A549 (cell line): ENCODE data around the gene SERPINE2. TPM values are rescaled to one million over a fixed set of nuclear protein-coding genes. Genes with fewer than 3 reads are reported as not detected.

Experiments
- ATAC-seq, 2 experiments: fragments of 200-7000 bp in 1 of 2; fragments of >200 bp in 1 of 2; cut with Nextera tagmentation in 1 of 2; cut with Tn5 transposase in 1 of 2; 3 replicates each; pipeline versions ENCODE4 v1.8.0 to v1.9.1; 2018 to 2020; ENCODE audit warnings: mild to moderate bottlenecking in 1 of 2, moderate library complexity in 1 of 2
- CTCF ChIA-PET: fragments of 300-600 bp; sonication (Branson Sonifier 250); formaldehyde crosslinking; extraction: SDS; loops from one replicate; lab custom pipeline; 2021; ENCODE audit warnings: antibody characterized with exemption, inconsistent platforms; lab: Yijun Ruan, JAX
- POLR2A ChIA-PET: fragments of 350-600 bp; formaldehyde crosslinking; extraction: SDS; loops from one replicate; lab custom pipeline; 2021; ENCODE audit warnings: antibody characterized with exemption, inconsistent platforms; lab: Yijun Ruan, JAX
- DNase-seq, 2 experiments: peaks; one replicate each; pipeline versions ENCODE4 v3.0.0 to v3.0.0-alpha.2; 2011 to 2016; ENCODE audit warnings: low read depth in 1 of 2, low spot score in 1 of 2
- FAIRE-seq: peaks from 2 replicates; lab custom pipeline; 2011; peaks lifted over from hg19 to GRCh38; lab: Jason Lieb, UNC
- H3K27ac ChIP-seq, 2 experiments: fragments of >200 bp; sonication (Bioruptor Twin); formaldehyde crosslinking; 3 replicates each; pipeline ENCODE4 v1.5.1; 2016 to 2017
- H3K4me1 ChIP-seq: fragments of >200 bp; sonication (Bioruptor Twin); formaldehyde crosslinking; 3 replicates; pipeline ENCODE4 v1.6.1; 2016
- H3K4me2 ChIP-seq: fragments of >200 bp; sonication (Bioruptor Twin); formaldehyde crosslinking; 3 replicates; pipeline ENCODE4 v1.6.1; 2016
- H3K4me3 ChIP-seq: fragments of >200 bp; sonication (Bioruptor Twin); formaldehyde crosslinking; 3 replicates; pipeline ENCODE4 v1.5.1; 2016
- H3K9me3 ChIP-seq: fragments of >200 bp; sonication (Bioruptor Twin); formaldehyde crosslinking; 3 replicates; pipeline ENCODE4 v1.6.1; 2016
- CEBPB ChIP-seq, 2 experiments: fragments of >200 bp in 1 of 2; sonication (Bioruptor Twin) in 1 of 2; formaldehyde crosslinking in 1 of 2; IDR thresholded peaks; 2 replicates each; pipeline ENCODE4 v1.6.1; 2012 to 2016
- CHD4 ChIP-seq: fragments of 200-600 bp; sonication (generic); IDR thresholded peaks from 2 replicates; pipeline ENCODE4 v1.6.1; 2016; ENCODE audit warnings: antibody characterized with exemption, mild to moderate bottlenecking, borderline replicate concordance
- ESRRA ChIP-seq: fragments of 150-350 bp; IDR thresholded peaks from 2 replicates; pipeline ENCODE4 v1.6.1; 2014; ENCODE audit warnings: mild to moderate bottlenecking, low read length, borderline replicate concordance
- GATA3 ChIP-seq: IDR thresholded peaks from 2 replicates; pipeline ENCODE4 v1.6.1; 2012; ENCODE audit warnings: borderline replicate concordance
- HOXB13 ChIP-seq: fragments of 250-450 bp; sonication (Bioruptor Pico); IDR thresholded peaks from 2 replicates; pipeline ENCODE4 v1.5.0; 2020; ENCODE audit warnings: low read depth, mild to moderate bottlenecking, moderate library complexity
- JUN ChIP-seq, 2 experiments: fragments of >200 bp; sonication (Bioruptor Twin); formaldehyde crosslinking; IDR thresholded peaks; 2 replicates in 1 of 2; 3 replicates in 1 of 2; pipeline ENCODE4 v1.6.1; 2016 to 2017
- MYC ChIP-seq: IDR thresholded peaks from 2 replicates; pipeline ENCODE4 v1.6.1; 2012; ENCODE audit warnings: mild to moderate bottlenecking, inconsistent platforms, low read length, improper control_type of control experiment, borderline replicate concordance
- NFE2L2 ChIP-seq: fragments of 150-350 bp; conservative IDR thresholded peaks from 2 replicates; pipeline ENCODE4 v1.6.1; 2014; ENCODE audit warnings: low read length
- POLR2A ChIP-seq: IDR thresholded peaks from 2 replicates; pipeline ENCODE4 v1.6.1; 2012; ENCODE audit warnings: mild to moderate bottlenecking, low read length
- RARB ChIP-seq: fragments of 250-450 bp; sonication (Bioruptor Pico); IDR thresholded peaks from 2 replicates; pipeline ENCODE4 v1.8.0; 2021; ENCODE audit warnings: mild to moderate bottlenecking, moderate library complexity
- RFX5 ChIP-seq: fragments of 450-650 bp; IDR thresholded peaks from 2 replicates; pipeline ENCODE4 v1.7.1; 2014; ENCODE audit warnings: antibody characterized with exemption, mild to moderate bottlenecking, moderate library complexity
- RNF2 ChIP-seq: fragments of 200-600 bp; sonication (generic); IDR thresholded peaks from 2 replicates; pipeline ENCODE4 v1.6.1; 2016; ENCODE audit warnings: low read depth, mild to moderate bottlenecking, antibody characterized with exemption, moderate library complexity, borderline replicate concordance
- SREBF2 ChIP-seq: fragments of 450-650 bp; IDR thresholded peaks from 2 replicates; pipeline ENCODE4 v1.6.1; 2014; ENCODE audit warnings: mild to moderate bottlenecking, moderate library complexity
- TFCP2L1 ChIP-seq: fragments of 250-450 bp; sonication (Bioruptor Pico); IDR thresholded peaks from 2 replicates; pipeline ENCODE4 v1.5.0; 2021; ENCODE audit warnings: mild to moderate bottlenecking
- ZFP36 ChIP-seq: fragments of 450-650 bp; IDR thresholded peaks from 2 replicates; pipeline ENCODE4 v1.6.1; 2014; ENCODE audit warnings: borderline replicate concordance; ENCODE audit not compliant: partially characterized antibody
- ZNF302 ChIP-seq: fragments of 250-450 bp; sonication (Bioruptor Pico); IDR thresholded peaks from 2 replicates; pipeline ENCODE4 v1.9.0; 2021; ENCODE audit warnings: inconsistent platforms, mild to moderate bottlenecking, moderate library complexity
- ZSCAN20 ChIP-seq: fragments of 250-450 bp; sonication (Bioruptor Pico); IDR thresholded peaks from 2 replicates; pipeline ENCODE4 v1.8.0; 2022; ENCODE audit warnings: mild to moderate bottlenecking, moderate library complexity
- WGBS: methylation state at CpG from one replicate; pipeline ENCODE4 v1.1.6; 2017; ENCODE audit errors: missing lambda C conversion rate; 5-methylcytosine and 5-hydroxymethylcytosine counted together
- polyA plus RNA-seq, 4 experiments: library from polyadenylated mRNA; depleted of rRNA in 3 of 4; stranded (reverse); fragments of >200 nt; fragmentation: RNase III in 1 of 4; extraction: RNeasy Plus Mini Kit Qiagen cat#74134 plus additional on column Dnase treatment in 1 of 4; gene quantifications; 2 replicates in 3 of 4; 3 replicates in 1 of 4; pipeline ENCODE4 v1.2.3, GENCODE V29; 2011 to 2017
- TF ChIP-seq, protein P1 (sequence below): fragments of 250-450 bp; sonication (Bioruptor Pico); IDR thresholded peaks from 2 replicates; pipeline ENCODE4 v1.5.0; 2021; ENCODE audit warnings: mild to moderate bottlenecking, moderate library complexity, borderline replicate concordance
- TF ChIP-seq, protein P2 (sequence below): fragments of 250-450 bp; sonication (Bioruptor Pico); IDR thresholded peaks from 2 replicates; pipeline ENCODE4 v1.5.0; 2020; ENCODE audit warnings: low read depth, mild to moderate bottlenecking, moderate library complexity
- TF ChIP-seq, protein P3 (sequence below): fragments of >200 bp; sonication (Bioruptor Twin); formaldehyde crosslinking; IDR thresholded peaks from 3 replicates; pipeline ENCODE4 v1.5.1; 2016
- TF ChIP-seq, protein P4 (sequence below): IDR thresholded peaks from 2 replicates; pipeline ENCODE4 v1.6.1; 2012
- TF ChIP-seq, protein P5 (sequence below): fragments of >200 bp; sonication (Bioruptor Twin); formaldehyde crosslinking; IDR thresholded peaks from 3 replicates; pipeline ENCODE4 v1.6.1; 2016

Gene SERPINE2
- polyA plus RNA-seq, 2 of the 4 experiments (the other 2 are of a cell fraction): 58.6 to 88.2 TPM

DNA sequence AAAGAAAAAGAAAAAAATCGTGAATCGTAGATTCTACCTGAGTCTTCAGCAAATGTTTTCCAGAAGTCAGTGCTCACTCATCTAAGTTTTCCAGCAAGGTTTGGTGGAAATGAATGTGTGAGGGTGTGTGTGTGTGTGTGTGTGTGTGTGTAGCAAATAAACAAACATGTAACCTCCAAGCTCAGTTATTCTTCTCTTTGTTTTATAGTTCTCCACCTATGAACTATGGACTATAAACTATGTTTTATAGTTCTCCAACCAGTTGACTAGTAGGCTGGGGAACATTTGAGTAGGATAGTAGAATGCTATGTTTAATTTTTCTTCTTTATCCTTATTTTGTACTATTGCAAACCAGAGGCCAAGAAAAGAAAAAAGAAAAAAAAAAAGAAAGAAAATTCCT is 44.6 kb upstream of the SERPINE2 start:
- Histone ChIP-seq H3K4me3 (no peak overlapping the region), H3K4me2 (no peak overlapping the region), H3K27ac (no peak overlapping the region), H3K9me3 (no peaks in the 10 kb centered on the region)
- CTCF ChIA-PET: interaction anchor here (0.8 kb wide), 1 partner anchor 201 kb away, joined by 4 read pairs; no protein-coding TSS in a partner anchor
- DNase-seq (no peak), FAIRE-seq (no peak)
- TF ChIP-seq, protein P1, sequence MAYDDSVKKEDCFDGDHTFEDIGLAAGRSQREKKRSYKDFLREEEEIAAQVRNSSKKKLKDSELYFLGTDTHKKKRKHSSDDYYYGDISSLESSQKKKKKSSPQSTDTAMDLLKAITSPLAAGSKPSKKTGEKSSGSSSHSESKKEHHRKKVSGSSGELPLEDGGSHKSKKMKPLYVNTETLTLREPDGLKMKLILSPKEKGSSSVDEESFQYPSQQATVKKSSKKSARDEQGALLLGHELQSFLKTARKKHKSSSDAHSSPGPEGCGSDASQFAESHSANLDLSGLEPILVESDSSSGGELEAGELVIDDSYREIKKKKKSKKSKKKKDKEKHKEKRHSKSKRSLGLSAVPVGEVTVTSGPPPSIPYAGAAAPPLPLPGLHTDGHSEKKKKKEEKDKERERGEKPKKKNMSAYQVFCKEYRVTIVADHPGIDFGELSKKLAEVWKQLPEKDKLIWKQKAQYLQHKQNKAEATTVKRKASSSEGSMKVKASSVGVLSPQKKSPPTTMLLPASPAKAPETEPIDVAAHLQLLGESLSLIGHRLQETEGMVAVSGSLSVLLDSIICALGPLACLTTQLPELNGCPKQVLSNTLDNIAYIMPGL (CRISPR knock-in tag): no peak
- TF ChIP-seq, protein P2, sequence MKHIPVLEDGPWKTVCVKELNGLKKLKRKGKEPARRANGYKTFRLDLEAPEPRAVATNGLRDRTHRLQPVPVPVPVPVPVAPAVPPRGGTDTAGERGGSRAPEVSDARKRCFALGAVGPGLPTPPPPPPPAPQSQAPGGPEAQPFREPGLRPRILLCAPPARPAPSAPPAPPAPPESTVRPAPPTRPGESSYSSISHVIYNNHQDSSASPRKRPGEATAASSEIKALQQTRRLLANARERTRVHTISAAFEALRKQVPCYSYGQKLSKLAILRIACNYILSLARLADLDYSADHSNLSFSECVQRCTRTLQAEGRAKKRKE: no peak
- TF ChIP-seq JUN (IDR thresholded peaks at IDR 0.05): no peak
- TF ChIP-seq, protein P3, sequence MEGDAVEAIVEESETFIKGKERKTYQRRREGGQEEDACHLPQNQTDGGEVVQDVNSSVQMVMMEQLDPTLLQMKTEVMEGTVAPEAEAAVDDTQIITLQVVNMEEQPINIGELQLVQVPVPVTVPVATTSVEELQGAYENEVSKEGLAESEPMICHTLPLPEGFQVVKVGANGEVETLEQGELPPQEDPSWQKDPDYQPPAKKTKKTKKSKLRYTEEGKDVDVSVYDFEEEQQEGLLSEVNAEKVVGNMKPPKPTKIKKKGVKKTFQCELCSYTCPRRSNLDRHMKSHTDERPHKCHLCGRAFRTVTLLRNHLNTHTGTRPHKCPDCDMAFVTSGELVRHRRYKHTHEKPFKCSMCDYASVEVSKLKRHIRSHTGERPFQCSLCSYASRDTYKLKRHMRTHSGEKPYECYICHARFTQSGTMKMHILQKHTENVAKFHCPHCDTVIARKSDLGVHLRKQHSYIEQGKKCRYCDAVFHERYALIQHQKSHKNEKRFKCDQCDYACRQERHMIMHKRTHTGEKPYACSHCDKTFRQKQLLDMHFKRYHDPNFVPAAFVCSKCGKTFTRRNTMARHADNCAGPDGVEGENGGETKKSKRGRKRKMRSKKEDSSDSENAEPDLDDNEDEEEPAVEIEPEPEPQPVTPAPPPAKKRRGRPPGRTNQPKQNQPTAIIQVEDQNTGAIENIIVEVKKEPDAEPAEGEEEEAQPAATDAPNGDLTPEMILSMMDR: no peak
- TF ChIP-seq RARB: no peak
- no peak for TF ChIP-seq SREBF2
- no peak for TF ChIP-seq ZSCAN20 (CRISPR knock-in tag)
- no peak for TF ChIP-seq ZFP36
- TF ChIP-seq, all 56 proteins: peak for 0
- peaks cover 29% of the 10 kb centered on the region for H3K4me1 ChIP-seq
- ATAC-seq: no peak
- POLR2A ChIA-PET: no interaction called here
- 95% methylated on average over 2 of the region's 2 CpGs for WGBS

DNA sequence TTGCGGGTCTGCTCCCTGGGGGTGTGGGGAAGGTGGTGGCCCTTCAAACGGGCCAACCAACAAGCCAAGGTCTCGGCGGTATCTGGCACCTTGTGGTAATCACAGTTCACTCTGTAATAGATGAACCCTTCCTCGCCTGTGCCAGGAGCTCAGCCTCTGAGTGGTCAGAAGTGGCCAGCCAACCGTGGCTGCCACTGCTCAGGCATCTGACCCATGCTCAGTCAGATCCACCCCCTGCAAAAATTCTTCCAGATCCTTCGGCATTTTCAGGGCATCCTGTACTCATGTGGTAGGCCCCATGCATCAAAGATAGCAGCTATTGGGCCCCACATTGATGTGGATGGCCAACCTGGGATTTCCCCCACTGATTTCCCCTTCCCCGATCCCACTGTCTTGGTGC is 39.6 kb upstream of the SERPINE2 start:
- Histone ChIP-seq H3K27ac (no peak overlapping the region), H3K4me3 (no peak overlapping the region)
- TF ChIP-seq RNF2: no peak
- TF ChIP-seq ESRRA: no peak
- TF ChIP-seq MYC: no peak
- no peak for TF ChIP-seq POLR2A
- TF ChIP-seq, protein P2: no peak
- TF ChIP-seq, protein P4, sequence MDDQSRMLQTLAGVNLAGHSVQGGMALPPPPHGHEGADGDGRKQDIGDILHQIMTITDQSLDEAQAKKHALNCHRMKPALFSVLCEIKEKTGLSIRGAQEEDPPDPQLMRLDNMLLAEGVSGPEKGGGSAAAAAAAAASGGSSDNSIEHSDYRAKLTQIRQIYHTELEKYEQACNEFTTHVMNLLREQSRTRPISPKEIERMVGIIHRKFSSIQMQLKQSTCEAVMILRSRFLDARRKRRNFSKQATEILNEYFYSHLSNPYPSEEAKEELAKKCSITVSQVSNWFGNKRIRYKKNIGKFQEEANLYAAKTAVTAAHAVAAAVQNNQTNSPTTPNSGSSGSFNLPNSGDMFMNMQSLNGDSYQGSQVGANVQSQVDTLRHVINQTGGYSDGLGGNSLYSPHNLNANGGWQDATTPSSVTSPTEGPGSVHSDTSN: no peak
- TF ChIP-seq, all 56 proteins: peak for 0
- H3K4me2 ChIP-seq: no peak overlapping the region
- WGBS: 87% methylated on average over 7 of the region's 8 CpGs
- no peaks in the 10 kb centered on the region for H3K9me3 ChIP-seq
- POLR2A ChIA-PET: no interaction called here
- CTCF ChIA-PET: interaction anchor here (0.8 kb wide), 1 partner anchor 65 kb away, joined by 3 read pairs; no protein-coding TSS in a partner anchor
- DNase-seq: no peak
- no peaks in the 10 kb centered on the region for H3K4me1 ChIP-seq
- no peak for FAIRE-seq
- no peak for ATAC-seq

DNA sequence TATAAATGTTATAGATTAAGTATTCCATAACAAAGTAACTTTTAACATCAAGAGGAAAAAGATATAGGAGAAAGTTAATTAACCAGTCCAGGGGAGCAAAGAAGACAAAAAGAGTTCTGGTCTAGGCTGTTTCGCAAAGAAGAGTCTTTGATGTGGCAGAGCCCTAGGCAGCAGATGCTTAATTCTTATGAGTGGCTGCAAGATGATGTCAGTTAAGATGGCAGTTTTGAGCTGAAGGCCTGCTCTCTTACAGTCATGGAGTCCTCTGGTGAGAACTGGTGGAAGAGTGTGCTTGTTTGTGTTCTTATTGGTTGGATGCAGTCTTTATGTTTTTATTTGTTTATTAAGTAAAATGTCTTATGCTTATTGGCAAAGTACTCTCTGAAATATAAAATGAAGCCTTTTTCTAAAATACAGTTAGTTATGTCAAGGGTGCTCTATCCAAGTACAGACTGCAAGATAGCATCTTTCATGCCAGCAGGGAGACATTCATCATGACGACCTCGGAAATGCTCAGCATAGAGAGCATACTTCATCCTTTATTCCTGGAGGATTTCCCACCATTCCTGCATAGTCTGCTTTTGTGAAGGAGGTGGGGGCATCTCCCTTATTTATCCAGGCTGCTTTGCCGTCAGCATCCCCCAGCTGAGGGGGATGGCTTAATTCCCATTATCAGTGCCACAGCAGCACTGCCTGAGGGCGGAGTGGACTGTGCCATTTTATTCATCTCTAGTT is 38.9 kb upstream of the SERPINE2 start:
- H3K9me3 ChIP-seq: no peaks in the 10 kb centered on the region
- WGBS: 82% methylated on average over 5 of the region's 5 CpGs
- ChIA-PET POLR2A (no interaction called here), CTCF (interaction anchor here (0.5 to 1.0 kb wide), 3 partner anchors 17 to 881 kb away, joined by 3 read pairs; no protein-coding TSS in a partner anchor)
- no peak overlapping the region for H3K4me2 ChIP-seq
- no peak overlapping the region for H3K27ac ChIP-seq
- DNase-seq: no peak
- H3K4me1 ChIP-seq: no peaks in the 10 kb centered on the region
- no peak for FAIRE-seq
- TF ChIP-seq, protein P5, sequence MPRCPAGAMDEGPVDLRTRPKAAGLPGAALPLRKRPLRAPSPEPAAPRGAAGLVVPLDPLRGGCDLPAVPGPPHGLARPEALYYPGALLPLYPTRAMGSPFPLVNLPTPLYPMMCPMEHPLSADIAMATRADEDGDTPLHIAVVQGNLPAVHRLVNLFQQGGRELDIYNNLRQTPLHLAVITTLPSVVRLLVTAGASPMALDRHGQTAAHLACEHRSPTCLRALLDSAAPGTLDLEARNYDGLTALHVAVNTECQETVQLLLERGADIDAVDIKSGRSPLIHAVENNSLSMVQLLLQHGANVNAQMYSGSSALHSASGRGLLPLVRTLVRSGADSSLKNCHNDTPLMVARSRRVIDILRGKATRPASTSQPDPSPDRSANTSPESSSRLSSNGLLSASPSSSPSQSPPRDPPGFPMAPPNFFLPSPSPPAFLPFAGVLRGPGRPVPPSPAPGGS: no peak
- TF ChIP-seq RFX5 (no peak), NFE2L2 (no peak), TFCP2L1 (CRISPR knock-in tag) (no peak), RARB (no peak), ZNF302 (CRISPR knock-in tag) (no peak), CHD4 (no peak), GATA3 (no peak), POLR2A (no peak), CEBPB (IDR thresholded peaks at IDR 0.05) (no peak), HOXB13 (no peak)
- TF ChIP-seq, protein P3: no peak
- H3K4me3 ChIP-seq: no peak overlapping the region
- ATAC-seq: no peak
